Esophagus mucosa (tissue), 1 donor: ENCODE data around the gene TNFAIP1. TPM values are rescaled to one million over a fixed set of nuclear protein-coding genes. Genes with fewer than 3 reads are reported as not detected.
"Not testable (repeated sequence)": the region's sequence is repeated elsewhere in the genome, so short reads cannot be mapped to it uniquely, and the experiment has no call there.

Source experiments
- ATAC-seq: fragments of 200-7000 bp; cut with Tn5 transposase; one replicate; pipeline ENCODE4 v1.9.1; 2020
- total RNA-seq: library from RNA; stranded (reverse); gene quantifications from one replicate; pipeline ENCODE4 v1.2.4, GENCODE V29; 2023
- donor health status: DM: yes; HTN: yes; CAD: no.

The TNFAIP1 gene, protein sequence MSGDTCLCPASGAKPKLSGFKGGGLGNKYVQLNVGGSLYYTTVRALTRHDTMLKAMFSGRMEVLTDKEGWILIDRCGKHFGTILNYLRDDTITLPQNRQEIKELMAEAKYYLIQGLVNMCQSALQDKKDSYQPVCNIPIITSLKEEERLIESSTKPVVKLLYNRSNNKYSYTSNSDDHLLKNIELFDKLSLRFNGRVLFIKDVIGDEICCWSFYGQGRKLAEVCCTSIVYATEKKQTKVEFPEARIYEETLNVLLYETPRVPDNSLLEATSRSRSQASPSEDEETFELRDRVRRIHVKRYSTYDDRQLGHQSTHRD
- total RNA-seq = 55.8 TPM

DNA sequence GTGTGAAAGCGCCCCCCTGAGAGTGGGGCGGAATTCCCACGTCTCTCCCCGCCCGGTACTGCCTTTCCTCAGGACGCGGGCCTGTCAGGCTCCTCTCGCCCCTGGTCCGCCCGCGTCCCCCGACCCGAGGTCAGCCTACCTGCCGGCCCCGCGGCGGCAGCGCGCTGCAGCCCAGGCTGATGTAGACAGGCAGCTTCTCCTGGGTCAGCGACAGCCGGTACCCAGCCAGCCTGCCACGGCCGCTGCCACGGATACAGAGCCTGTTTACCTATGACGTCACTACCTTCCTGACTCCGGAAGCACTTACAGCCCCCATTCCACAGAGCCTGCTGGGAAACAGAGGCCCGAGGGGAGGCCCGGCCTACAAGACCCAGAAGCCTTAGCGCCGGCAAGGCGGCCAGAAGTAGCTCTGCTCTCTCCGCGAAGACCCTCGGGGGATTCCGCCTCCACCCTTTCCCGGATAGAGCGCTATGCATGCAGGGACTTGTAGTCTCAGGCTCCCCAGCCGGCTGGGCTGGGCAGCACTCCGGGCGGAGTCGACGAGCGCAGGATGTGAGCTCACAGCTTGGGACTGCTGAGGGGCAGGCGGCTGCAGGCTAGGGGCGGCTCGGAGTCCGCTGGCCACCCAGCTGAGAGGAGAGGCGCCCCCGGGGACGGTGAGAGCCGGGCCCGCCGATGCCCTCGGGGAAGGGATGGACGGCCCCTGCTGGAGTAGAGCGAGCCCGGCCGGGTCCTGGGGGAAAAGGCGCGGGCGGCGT, at the start of gene TNFAIP1, which contains the start of gene IFT20:
TSS of gene TNFAIP1 (plus strand) at position 561 of the 758 bp plus-strand sequence. CDS start 3,761 bp downstream, outside the sequence.
TSS of gene IFT20 (minus strand) at position 272 of the 758 bp plus-strand sequence. CDS start 3,487 bp downstream, outside the sequence.
- ATAC-seq = peak; percentile 94

DNA sequence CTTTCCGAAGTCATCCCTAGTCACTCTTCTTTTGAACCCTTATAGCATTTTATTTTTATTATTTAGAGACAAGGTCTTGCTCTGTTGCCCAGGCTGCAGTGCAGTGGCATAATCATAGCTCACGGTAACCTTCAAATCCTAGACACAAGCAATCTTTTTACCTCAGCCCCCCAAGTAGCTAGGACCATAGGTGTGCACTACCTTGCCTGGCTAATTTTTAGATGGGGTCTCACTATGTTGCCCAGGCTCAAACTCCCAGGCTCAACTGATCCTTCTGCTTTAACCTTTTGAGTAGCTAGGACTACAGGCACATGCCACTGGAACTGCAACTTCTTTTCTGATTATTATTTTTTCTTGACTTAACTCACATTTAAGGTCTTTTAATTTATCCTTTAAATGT, 49.6 kb upstream of the TNFAIP1 start:
- ATAC-seq = no peak

DNA sequence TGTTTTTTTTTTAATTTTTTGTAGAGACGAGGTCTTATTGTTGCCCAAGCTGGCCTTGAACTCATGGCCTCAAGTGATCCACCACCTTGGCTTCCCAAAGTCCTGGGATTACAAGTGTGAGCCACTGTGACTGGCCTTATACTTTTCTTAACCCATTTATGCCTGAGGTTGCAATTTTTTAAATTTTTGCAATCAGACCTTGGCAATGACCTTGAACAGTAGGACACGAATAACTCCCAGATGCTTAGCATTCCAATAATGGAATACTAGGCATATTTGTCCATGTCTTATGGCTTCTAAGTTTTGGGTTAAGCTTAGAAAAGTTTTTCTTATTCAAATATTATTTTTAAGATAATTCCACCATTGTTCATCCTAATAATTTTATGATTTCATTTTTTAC, 44.9 kb upstream of the TNFAIP1 start:
- no peak for ATAC-seq

DNA sequence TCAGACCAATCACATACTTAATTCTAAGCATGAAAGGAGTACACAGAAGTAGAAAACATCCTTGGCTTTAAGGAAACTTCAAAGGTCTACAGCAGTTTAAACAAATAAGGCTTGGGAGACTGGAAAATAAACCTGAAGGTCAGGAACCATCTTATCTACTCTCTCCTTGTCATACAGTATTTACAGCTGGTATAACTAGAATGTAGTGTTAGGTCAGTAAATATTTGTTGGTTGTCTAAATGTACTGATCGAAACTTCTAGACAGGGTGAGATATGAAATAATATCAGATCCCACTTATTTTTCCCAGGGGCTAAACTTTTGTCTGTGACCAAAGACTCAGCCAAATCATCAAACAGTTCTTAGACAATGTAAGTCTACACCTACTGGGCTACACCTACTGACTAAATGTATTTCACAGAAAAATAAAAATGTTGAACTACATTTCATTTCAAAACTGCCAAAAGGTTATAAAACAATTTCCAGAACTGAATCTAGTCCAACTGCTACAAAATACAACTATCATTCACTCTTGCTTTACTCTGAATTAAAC, 43.7 kb upstream of the TNFAIP1 start:
- no peak for ATAC-seq

DNA sequence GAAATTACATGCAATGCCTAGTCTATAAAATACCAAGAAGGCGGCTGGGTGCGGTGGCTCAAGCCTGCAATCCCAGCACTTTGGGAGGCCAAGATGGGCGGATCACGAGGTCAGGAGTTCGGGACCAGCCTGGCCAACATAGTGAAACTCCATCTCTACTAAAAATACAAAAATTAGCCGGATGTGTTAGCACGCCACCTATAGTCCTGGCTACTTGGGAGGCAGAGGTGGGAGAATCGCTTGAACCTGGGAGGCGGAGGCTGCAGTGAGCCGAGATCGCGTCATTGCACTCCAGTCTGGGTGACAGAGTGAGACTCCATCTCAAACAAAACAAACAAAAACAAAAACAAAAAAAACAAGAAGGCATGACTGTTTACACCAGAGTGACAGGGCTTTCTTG, 42.7 kb upstream of the TNFAIP1 start:
- not testable (repeated sequence) for ATAC-seq

DNA sequence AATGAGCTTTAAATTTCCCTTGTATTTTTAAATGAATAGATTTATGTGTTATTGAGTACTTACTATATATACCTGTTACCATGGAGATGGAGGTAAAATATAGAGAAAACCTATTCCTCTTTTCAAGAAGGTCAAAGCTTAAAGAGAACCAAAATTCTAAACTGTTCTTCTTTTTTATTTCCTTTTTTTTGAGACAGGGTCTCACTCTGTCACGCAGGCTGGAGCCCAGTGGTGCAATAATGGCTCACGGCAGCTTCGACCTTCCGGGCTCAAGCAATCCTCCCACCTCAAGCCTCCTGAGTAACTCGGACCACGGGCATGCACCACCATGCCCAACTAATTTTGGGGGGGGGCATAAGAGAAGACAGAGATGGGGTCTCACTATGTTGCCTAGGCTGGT, 41.6 kb upstream of the TNFAIP1 start:
- ATAC-seq = no peak

DNA sequence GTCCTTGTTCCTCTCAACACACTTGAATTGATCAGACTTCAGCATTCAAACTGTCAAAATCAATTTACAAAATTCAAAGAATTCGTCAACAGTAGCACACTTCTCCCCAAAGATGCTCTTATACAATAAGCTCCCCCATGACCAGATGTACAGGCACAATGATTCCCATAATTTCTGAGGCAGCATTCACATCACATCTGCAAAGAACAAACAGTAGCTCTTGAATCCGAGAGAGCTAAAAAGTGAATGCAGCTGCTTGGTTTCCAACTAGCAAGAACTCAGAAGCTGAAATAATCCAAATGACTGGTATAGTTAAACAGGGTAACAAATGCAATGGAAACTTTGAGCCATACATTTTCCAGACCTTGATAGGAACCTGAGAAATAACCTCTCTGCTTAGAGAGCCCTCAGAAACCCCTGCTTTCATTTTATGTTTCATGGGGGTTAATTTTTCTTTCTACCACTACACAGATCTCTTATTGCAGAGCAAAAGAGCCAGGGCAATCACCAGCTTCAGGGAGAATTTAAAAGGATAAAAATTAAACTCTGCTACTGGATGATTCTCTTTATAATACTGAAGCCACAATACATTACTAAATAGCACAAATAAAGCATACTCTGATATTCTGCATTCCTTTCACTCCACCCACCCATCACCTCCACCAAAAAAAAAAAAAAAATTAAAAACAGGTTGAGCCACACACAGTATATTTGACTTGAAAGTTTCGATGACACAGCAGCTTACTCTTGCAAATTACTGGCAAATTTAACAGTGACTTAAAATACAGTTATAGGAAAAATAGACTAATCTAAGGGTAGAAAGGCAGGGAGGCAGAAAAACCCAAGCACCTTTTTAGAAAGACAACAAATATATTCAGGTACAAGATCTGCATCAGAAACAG, 39.6 kb upstream of the TNFAIP1 start:
- no peak for ATAC-seq

DNA sequence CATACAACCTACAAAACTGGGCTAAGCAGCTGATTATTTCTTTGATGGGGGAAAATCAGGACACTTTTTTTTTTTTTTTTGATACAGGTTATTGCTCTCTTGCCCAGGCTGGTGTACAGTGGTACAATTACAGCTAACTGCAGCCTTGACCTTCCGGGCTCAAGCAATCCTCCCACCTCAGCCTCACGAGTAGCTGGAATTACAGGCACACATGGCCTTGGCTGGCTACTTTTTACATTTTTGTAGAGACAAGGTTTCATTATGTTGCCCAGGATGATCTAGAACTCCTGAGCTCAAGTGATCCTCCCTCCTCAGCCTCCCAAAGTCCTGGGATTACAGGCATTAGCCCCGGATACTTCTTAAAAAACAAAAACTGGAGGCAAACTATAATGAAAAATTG, 37.1 kb upstream of the TNFAIP1 start:
- ATAC-seq = no peak

DNA sequence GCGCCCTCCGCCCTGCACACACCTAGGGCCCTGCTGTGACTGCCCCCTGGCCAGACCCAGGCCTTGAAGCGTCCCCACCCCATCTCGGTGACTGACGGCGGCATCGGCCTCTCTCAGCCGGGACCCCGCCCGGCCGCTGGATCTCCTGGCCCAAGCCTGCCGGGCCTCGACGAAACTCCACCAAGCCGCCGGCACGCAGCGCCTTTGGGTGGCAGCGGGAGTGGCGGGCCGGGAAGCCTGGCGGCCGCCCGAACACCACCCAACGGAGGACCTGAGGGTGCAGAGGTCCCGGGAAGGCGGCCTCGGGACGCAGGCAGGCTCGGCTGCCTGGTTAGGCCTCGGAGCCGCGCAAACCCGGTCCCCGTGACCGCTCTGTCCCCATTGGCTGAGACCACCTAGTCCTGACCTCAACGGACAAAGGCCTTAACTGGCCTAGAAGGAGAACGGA, 28.6 kb upstream of the TNFAIP1 start:
- ATAC-seq = no peak

DNA sequence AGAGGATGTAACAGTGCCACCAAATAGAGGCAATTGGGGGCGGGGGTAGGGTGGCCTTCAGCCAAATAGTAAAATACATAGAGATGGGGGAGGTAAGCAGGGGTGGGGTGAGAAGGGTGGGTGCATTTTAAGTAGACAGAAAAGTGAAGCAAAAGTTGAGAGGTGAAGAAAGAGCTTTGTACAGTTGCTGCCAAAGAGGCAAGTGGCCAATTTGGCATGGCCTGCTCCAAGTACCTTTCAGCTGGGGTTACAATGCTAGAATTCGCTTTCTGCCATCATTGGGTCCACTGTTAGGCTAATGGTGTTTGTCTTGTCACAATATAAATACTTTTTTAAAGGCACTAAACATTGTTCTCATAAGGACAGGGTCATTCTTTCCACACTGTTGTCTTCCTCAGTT, 21.7 kb upstream of the TNFAIP1 start:
- ATAC-seq = no peak

DNA sequence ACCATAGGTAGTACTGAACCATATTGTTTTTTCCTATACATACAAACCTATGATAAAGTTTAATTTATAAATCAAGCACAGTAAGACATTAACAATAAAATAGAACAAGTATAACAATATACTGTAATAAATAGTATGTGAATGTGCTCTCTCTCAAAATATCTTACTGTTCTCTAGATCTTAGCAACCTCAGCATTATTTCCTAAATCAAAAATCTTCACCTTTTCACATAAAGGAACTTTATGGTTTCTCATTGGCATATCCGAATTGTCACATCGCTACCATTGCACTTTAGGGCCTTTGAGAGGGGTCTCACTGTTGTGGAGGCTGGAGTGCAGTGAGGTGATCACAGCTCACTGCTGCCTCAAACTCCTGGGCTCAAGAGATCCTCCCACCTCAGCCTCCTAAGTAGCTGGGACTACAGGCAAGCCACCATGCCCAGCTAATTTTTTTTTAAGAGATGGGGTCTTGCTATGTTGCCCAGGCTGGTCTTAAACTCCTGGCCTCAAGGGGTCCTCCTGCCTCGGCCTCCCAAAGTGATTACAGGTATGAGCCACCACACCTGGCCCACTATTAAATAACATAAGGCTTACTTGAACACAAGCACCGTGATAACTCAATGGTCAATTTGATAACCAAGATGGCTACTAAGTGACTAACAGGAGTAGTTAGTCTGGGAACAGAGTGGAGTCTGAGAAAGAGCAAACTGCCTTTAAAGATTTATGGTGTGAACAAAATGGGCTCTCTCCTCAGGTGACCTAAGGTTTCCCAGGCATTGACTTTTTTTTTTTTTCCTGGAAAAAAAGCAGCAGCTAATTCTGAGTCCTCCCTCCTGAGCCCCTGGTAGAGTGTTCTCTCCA, 19.5 kb upstream of the TNFAIP1 start:
- no peak for ATAC-seq

DNA sequence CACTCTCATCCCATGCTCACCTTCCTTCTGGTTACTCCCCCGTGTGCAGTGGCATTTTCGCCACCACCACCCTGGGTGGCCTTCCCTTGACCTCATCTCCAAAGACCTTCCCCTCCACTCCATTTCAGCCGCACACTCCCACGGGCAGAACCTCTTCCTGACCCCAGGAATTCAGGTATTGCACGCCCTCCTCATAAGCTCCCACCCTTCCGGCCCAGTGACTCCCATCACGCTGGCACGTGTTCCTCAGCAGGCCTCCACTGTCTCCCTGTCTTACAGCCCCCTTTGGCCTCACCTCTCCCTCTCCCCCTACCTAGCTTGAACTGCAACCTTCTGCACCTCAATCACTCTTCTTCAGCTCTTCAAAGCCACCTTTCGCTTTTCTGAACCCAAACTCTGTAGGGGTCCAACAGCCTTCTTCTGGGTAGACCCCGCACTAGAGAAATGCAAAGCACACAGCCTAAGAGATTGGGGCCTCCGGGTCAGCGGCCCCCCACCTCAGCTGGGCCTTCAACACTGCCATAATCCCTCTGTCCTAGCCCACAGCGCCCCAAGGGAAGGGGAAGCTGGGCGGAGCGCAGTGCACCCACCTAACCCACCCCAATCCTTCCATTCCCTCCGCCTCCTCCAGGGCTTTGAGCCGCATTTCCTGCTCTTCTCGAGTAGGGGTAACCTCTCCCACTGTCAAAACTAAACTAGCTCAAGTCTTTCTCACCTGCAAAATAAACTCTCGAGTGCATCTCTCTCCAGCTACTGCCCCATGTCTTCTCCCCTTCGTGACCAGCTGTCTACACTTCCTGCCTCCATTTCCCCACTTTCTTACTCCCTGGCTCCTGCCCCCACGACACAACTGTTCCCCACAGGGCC, 18.2 kb upstream of the TNFAIP1 start:
- ATAC-seq = no peak

DNA sequence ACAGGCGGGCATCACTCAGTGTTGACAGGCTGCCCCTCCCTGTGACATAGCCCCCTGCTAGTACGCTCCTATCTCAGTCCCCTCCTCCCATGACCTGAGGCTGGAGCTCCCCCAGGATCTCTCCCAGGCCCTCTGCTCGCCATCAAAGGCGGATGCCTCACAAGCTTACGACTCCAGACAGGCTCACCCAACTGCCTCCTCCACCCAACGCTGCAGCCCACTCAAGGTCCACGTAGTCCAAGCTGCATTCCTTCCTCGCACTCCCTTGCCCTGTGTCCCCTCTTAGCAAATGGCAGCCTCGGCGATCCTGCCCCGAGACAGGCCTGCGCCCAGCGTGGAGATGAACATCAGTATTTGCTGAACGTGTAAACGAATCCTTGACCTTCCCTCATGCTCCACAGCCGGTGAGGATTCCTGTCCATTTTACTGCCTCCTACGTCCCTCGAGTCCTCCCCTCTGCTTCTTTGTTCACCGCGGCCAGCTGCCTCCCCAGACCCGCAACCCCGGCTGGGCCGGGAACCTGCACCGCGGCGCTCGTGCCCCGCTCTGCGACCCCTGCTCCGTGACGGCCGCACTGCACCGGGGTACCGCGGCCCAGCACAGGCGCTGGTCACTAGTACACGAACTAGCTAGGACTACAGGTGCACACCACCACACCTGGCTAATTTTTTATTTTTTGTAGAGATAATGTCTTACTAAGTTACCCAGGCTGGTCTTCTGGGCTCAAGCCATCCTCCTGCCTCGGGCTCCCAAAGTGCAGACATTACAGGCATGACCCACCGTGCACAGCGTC, 17.4 kb upstream of the TNFAIP1 start:
- no peak for ATAC-seq

DNA sequence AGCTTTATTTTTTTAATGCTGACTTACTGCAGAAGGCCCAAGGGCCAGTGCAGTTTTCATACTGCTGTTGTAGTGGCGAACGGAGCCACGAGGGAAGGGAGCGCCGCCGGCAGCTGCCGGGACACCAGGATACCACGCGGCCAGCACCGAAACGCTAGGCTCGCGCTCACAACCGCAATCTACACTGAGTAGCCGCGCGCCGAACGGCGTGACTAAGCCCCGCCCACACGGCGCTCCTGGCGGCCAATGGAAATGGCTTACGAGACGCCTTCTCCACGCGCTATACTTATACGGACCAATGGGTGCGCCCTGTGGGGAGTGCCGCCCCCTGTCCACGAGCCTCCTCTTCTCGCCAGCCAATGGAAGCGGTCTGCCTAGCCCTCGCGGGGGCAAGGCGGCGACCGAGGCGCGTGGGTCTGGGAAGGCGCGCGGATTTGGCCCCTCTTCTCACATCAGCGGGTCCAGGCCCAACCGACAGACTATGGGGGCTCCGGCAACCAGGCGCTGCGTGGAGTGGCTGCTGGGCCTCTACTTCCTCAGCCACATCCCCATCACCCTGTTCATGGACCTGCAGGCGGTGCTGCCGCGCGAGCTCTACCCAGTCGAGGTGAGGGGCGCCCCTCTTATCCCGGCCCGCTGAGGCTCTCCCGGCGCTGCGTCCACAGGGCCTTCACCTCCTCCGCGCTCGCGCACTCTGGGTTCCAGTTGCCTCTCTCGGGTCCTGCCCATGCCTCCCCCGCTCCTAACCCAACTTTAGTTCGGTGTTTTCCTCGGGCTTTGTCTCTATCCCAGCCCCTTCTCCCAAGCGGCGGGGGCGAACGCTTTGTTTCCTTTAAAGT, 16.6 kb upstream of the TNFAIP1 start, which contains the start of gene TMEM97:
TSS of gene TMEM97 (plus strand) at position 442 of the 839 bp plus-strand sequence. CDS start at position 482, 40 bp downstream.
- ATAC-seq = peak; percentile 100

DNA sequence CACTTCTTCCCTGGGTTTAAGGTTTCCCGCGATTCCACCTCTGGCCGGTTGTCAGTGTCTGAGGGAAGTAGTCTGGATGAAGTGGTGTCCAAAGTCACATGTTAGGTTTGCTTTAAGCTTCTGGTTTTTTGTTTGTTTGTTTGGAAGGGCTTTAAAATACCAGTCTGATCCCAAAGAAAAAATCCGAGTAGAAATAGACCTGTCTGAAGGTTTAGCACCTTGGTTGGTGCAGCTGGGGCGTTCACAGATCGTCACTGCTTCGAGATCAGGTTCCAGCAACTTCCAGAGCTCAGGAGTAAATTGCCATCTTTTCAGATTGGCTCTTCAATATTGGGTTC, 16.0 kb upstream of the TNFAIP1 start:
- no peak for ATAC-seq

DNA sequence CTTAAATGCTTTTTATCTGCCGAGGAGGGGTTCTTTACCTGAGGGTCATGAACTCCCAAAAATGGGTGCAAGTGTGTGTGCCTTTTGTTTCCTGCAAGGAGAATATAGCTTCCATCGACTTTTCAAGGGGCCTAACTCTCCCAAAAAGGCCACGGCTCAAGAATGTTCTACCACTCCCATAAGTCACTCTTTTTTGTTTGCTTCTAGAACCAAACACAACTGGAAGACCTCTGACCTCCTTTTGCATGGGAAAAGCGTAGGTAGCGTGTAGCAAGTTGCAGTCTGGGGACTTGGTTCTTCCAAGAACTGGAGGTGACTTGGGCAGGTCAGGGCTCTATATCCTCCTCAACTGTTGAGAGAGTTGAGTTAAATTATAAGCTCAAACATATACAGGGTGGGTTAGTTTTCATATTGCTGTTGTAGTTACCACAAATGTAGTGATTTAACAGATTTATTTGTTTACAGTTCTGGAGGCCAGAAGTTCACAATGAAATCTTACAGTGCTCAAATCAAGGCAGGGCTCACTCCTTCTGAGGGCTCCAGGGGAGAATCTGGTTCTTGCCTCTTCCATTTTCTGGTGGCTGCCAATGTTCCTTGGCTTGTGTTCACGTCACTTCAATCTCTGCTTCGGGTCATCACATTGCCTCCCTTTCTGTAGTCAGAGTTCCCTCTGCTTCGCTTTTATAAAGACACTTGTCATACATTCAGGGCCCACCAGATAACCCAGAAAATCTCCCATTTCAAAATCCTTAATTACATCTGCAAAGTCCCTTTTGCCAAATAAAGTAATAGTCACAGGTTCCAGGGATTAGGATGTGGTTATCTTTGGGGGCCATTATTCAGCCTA, 15.1 kb upstream of the TNFAIP1 start:
- ATAC-seq = no peak

DNA sequence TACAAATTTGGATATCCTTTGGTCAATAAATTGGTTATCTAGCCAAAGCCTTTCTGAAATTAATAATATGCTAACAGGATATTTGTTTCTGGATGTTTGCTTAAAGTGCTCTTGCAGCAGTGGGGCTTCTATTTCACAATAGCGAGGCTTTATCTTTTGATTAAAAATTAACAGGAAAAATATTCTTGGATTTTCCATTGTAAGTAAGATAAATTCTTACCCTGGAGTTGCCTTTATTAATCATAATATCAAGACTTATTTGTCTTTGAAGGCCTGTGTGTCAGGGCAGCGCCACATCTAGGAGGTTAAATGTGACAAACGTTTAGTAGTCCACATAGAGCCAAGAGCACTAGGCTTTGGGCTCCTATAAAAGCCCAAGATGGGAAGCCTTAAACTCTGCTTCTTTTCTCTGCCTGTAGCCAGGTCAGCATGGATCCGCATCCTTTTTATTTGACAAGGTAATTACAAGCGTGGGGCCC, 11.3 kb upstream of the TNFAIP1 start:
- no peak for ATAC-seq
